ENCODE measurements around the gene GRHPR.
A peak's percentile ranks its signal among the peaks of the same experiment; 100 is the strongest.
"Not testable (repeated sequence)": the region's sequence is repeated elsewhere in the genome, so short reads cannot be mapped to it uniquely, and the experiment has no call there.

GRHPR gene

DNA sequence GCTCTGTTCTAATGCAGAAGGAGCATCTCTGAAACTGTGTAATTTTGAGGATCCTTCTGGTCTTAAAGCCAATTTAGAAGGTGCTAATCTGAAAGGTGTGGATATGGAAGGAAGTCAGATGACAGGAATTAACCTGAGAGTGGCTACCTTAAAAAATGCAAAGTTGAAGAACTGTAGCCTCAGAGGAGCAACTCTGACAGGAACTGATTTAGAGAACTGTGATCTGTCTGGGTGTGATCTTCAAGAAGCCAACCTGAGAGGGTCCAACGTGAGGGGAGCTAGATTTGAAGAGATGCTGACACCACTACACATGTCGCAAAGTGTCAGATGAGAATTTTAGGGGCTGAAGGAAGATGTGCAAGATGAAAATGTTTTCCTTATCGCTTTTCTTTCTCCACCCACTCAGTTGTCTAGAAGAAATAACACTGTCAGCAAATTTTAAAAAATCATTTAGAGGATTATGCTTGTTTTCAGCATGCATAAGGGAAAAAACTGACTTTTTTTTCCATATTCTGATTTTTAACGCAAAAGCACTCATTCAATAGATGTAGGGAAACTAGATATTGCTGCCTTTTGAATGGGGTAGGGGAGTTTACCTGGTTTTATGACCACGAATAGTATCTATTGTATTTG lies 55.6 kb downstream of the GRHPR start:
- DNase-seq (ENCODE audit: low read depth in 2 of 2) = not testable (repeated sequence)

GRCh38 chr9:37480759-37481158 lies 58.3 kb downstream of the GRHPR start:
- DNase-seq (ENCODE audit: low read depth in 2 of 2) = no peak

DNA sequence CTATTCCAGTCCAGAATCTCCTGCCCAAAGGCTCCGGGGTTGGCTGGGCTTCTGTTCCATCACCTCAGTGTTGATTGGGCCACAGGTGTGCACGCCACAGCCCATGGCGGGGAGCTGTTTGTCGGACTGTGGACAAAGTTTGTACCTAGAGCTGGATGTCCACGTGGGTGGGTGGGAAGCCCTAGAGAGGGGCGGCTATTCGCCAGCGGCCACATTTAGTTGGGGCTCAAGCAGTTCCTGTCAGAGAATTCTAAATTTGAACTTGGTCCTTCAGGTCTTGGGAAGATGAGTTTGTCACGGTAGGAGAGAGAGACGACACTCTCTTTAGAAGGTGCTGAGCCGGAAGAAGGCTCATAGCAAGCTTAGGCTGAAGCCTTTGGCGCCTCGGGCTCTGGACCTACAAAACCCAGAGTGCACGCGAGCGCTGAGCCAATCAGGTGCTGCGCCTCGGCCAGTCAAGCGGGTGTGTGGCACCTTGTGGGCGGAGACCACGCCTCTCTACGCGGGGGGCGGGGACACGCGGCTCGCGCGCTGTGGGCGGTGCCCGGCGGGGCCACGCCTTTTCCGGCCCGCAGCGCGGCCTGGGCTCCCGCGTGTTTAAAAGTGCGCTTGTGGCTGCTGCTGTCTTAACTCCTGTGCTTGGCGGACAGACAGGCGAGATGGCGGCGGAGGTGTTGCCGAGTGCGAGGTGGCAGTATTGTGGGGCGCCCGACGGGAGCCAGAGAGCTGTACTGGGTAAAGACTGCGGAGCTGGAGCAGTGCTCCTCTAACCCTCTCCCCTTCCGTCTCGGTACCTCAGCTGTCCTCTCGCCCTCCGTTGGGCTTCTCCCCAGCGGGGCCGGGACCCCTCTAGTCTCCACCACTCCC lies 63.1 kb downstream of the GRHPR start, which contains the start of gene POLR1E:
Gene POLR1E (plus strand): TSS at position 560 of the 867 bp plus-strand sequence. CDS start 100 bp downstream, at position 660.
- peak in 1 of 2 experiments; percentile 68 for DNase-seq (ENCODE audit: low read depth in 2 of 2)

- no peak for DNase-seq (ENCODE audit: low read depth in 2 of 2)
Measured at GRCh38 chr9:37486256-37486615, 63.7 kb downstream of the GRHPR start.
